ENCODE results near the gene GTF3C4. TPM values are rescaled to one million over a fixed set of nuclear protein-coding genes. Genes with fewer than 3 reads are reported as not detected.
A peak's percentile ranks its signal among the peaks of the same experiment; 100 is the strongest.

GTF3C4 gene
- total and polyA plus RNA-seq, 10 donors, result 1.8 to 11.7 (median 10.5) TPM

DNA sequence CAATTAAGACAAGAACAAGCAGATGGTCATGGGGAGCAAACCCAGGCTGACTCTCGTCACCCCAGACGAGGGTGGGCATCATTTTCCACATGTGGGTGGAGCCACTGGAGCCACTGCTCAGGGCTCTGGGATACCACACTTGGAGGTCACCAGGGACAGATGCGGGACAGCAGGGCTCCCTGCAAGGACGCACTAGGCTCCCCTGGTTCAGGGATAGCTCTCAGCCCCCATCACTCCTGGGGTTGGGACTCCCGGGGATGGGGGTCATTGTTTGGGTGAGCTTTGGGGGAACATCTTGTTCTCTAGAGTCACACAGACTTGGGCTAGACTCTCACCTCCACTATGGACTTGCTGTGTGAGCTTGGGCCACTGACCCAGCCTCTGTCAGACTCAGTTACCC lies 57.8 kb downstream of the GTF3C4 start:
- WGBS, 5 donors, result 75 to 91% (median 88%) methylated on average over 5 of the region's 5 CpGs

DNA sequence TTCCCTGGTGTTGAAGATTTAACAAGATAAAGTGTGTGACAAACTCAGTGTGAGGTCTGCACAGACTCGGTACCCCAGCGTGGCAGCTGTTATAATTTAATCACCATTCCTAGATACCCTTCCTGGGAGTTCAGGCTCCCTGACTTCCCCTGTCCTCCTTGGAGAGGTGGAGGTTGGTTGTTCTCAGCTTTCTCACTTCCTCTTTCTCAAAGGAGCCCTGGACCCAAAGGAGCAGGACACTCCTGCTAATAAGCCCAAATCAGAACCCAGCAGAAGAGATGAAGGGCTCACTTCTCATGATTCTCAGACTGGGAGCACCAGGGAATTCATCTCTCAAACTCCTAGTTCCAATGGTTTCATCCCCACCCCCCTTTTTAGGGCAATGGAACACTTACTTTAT lies 58.2 kb downstream of the GTF3C4 start:
- H3K36me3 ChIP-seq, result no peaks in the 10 kb centered on the region
- intact Hi-C loops (cut with DNase I; ENCODE audit: low total_unique reads), result no loop called here
- no peaks in the 10 kb centered on the region for H3K9me3 ChIP-seq
- DNase-seq, result no peak
- TF ChIP-seq POLR2AphosphoS5 (IDR thresholded peaks at IDR 0.05) (no peak), POLR2A (IDR thresholded peaks at IDR 0.05) (no peak)
- TF ChIP-seq, protein P1, sequence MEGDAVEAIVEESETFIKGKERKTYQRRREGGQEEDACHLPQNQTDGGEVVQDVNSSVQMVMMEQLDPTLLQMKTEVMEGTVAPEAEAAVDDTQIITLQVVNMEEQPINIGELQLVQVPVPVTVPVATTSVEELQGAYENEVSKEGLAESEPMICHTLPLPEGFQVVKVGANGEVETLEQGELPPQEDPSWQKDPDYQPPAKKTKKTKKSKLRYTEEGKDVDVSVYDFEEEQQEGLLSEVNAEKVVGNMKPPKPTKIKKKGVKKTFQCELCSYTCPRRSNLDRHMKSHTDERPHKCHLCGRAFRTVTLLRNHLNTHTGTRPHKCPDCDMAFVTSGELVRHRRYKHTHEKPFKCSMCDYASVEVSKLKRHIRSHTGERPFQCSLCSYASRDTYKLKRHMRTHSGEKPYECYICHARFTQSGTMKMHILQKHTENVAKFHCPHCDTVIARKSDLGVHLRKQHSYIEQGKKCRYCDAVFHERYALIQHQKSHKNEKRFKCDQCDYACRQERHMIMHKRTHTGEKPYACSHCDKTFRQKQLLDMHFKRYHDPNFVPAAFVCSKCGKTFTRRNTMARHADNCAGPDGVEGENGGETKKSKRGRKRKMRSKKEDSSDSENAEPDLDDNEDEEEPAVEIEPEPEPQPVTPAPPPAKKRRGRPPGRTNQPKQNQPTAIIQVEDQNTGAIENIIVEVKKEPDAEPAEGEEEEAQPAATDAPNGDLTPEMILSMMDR (IDR thresholded peaks at IDR 0.05 in 8 of 11, conservative IDR thresholded peaks at IDR 0.05 in 3 of 11), result no peak
- no peak overlapping the region for H3K4me3 ChIP-seq
- WGBS, 5 donors, result 79 to 89% (median 80%) methylated on average over 2 of the region's 2 CpGs
- peaks cover 0 to 25% (median 0%) of the 10 kb centered on the region in 7 donors for H3K27me3 ChIP-seq (replicated peaks in 1 of 7)
- H3K4me1 ChIP-seq, result no peaks in the 10 kb centered on the region
- no peak overlapping the region for H3K27ac ChIP-seq

More for the DNA sequence above, 57.8 kb downstream of the GTF3C4 start:
- no peaks in the 10 kb centered on the region for H3K4me1 ChIP-seq
- no peak overlapping the region for H3K4me3 ChIP-seq
- no peak for TF ChIP-seq POLR2AphosphoS5 (IDR thresholded peaks at IDR 0.05)
- H3K27me3 ChIP-seq (replicated peaks in 1 of 7), result peaks cover 0 to 22% (median 0%) of the 10 kb centered on the region in 7 donors
- H3K36me3 ChIP-seq, result no peaks in the 10 kb centered on the region
- H3K9me3 ChIP-seq, result no peaks in the 10 kb centered on the region
- peak; percentile 23 for DNase-seq
- intact Hi-C loops (cut with DNase I; ENCODE audit: low total_unique reads), result no loop called here
- no peak overlapping the region for H3K27ac ChIP-seq

DNA sequence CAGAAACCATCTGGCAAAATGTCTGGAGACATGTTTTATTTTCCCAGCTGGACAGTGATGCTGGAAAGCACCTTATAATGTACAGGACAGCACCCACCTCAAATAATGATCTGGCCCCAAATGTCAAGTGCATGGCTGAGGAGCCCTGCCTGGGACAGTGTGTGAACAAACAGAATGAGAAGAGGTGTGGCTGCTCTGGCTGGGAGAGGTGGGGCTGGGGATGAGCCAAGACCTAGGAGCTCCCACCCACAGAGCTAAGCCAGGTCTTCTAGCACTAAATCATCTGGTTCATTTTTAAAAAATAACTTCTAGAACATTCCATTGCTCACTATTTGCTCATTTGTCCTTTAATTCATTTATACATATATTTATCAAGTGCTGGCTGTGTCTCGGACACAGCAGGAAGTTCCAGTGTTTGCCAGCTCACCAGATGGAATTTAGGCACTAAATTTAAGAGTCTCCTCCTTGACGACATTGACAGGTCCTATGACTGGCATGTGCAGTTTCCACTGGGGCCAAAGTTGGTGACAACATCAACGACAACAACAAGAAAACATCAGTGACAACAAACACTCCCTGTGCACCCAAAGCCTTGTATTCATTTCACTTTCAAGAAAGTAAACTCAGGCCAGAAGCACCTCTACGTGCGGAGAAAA lies 59.1 kb downstream of the GTF3C4 start:
- Histone ChIP-seq H3K27ac (no peak overlapping the region), H3K4me1 (no peaks in the 10 kb centered on the region), H3K4me3 (no peak overlapping the region), H3K9me3 (no peaks in the 10 kb centered on the region), H3K27me3 (replicated peaks in 1 of 7) (peaks cover 0 to 28% (median 0%) of the 10 kb centered on the region in 7 donors), H3K36me3 (no peaks in the 10 kb centered on the region)
- intact Hi-C loops (cut with DNase I; ENCODE audit: low total_unique reads), result no loop called here
- no peak for DNase-seq
- 64 to 77% (median 75%) methylated on average over 5 of the region's 5 CpGs for WGBS, 5 donors
- TF ChIP-seq POLR2AphosphoS5 (IDR thresholded peaks at IDR 0.05) (no peak), POLR2A (IDR thresholded peaks at IDR 0.05) (no peak)
- TF ChIP-seq, protein P1 (IDR thresholded peaks at IDR 0.05 in 8 of 11, conservative IDR thresholded peaks at IDR 0.05 in 3 of 11), result no peak

DNA sequence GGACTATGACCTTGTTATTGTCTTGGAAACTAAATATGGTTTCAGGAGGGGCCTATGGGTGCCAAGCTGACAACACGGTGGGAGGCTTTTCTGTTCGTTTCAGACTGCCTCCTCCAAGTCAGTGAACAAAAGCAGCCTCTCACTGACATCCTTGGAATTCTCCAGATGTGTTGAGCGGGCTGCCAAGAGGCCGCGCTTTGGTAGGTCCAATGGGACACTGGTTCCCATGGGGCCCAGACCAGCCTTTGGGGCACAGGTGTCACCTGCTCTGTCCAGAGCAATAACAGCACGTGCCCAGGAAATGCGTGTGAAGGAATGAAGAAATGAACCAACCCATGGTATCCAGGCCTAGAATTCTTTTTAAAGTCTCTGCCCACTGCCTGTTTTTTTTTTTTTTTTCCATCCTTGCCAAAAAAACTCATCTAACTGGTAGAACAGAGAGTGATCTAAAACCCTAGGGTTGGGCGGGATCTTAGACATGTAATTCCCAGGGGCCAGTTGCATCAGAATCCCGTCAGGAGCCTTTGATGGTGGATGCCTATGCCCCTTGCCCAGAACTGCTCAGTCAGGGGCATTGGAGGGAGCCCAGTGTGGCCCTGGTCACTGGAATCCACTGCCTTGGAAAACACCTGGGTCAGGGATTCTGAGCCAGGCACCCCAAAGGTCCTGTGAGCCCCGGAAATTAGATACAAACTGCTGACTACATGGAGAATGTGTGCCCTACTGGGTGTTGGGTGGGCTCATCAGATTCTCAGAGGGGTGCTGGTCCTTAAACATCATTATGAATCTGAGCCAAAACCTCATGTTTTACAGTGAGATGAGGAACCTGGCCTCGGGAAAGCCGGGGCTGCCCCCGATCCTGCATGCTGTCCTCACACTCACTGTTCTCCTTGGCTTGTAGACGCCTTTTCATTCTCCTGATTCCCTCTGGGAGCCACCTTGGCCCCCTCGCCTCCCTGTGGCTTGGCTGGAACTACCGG lies 60.1 kb downstream of the GTF3C4 start:
- no peaks in the 10 kb centered on the region for H3K4me1 ChIP-seq
- 87 to 91% (median 88%) methylated on average over 16 of the region's 16 CpGs for WGBS, 5 donors
- peaks cover 0 to 28% (median 0%) of the 10 kb centered on the region in 7 donors for H3K27me3 ChIP-seq (replicated peaks in 1 of 7)
- no peak overlapping the region for H3K27ac ChIP-seq
- no peaks in the 10 kb centered on the region for H3K36me3 ChIP-seq
- H3K9me3 ChIP-seq, result no peaks in the 10 kb centered on the region
- TF ChIP-seq POLR2A (IDR thresholded peaks at IDR 0.05) (no peak), POLR2AphosphoS5 (IDR thresholded peaks at IDR 0.05) (no peak)
- TF ChIP-seq, protein P1 (IDR thresholded peaks at IDR 0.05 in 8 of 11, conservative IDR thresholded peaks at IDR 0.05 in 3 of 11), result no peak
- DNase-seq, result no peak
- intact Hi-C loops (cut with DNase I; ENCODE audit: low total_unique reads), result no loop called here
- H3K4me3 ChIP-seq, result no peak overlapping the region

Data from spleen (tissue), 11 donors.